Measurements from ENCODE around the gene TDRD7. TPM values are rescaled to one million over a fixed set of nuclear protein-coding genes. Genes with fewer than 3 reads are reported as not detected.

TDRD7 gene
- total RNA-seq, 4 donors from 2014 or later, result 3.6 to 19.4 (median 14.8) TPM

DNA sequence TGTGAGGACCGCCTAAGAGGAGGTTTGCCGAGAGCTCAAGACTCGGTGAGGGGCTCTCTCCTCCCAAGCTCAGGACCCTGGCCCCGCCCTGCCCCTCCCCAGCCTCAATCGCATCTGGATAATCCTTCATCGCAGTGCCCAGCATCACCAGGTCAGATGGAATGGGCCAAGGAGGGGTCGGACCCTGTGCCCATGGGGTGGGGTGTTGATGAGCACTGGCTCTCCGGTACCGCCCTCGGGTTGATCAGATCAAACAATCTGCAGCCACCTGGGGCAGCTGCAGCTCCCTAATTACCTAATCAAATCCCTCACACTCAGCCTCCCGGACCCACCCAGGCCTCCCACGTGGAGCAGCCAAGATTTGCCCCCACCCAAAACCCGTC lies 24.4 kb upstream of the TDRD7 start:
- Histone ChIP-seq H3K4me1 (peaks cover 0 to 4% of the 10 kb centered on the region in 2 donors), H3K36me3 (no peaks in the 10 kb centered on the region), H3K27me3 (no peaks in the 10 kb centered on the region), H3K9me3 (no peaks in the 10 kb centered on the region), H3K4me3 (no peak overlapping the region), H3K27ac (no peak overlapping the region)
- intact Hi-C loops (cut with DNase I; ENCODE audit: low total_unique reads), result no loop called here
- no peak for DNase-seq
- TF ChIP-seq, protein P1, sequence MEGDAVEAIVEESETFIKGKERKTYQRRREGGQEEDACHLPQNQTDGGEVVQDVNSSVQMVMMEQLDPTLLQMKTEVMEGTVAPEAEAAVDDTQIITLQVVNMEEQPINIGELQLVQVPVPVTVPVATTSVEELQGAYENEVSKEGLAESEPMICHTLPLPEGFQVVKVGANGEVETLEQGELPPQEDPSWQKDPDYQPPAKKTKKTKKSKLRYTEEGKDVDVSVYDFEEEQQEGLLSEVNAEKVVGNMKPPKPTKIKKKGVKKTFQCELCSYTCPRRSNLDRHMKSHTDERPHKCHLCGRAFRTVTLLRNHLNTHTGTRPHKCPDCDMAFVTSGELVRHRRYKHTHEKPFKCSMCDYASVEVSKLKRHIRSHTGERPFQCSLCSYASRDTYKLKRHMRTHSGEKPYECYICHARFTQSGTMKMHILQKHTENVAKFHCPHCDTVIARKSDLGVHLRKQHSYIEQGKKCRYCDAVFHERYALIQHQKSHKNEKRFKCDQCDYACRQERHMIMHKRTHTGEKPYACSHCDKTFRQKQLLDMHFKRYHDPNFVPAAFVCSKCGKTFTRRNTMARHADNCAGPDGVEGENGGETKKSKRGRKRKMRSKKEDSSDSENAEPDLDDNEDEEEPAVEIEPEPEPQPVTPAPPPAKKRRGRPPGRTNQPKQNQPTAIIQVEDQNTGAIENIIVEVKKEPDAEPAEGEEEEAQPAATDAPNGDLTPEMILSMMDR (IDR thresholded peaks at IDR 0.05), result no peak
- TF ChIP-seq POLR2A (IDR thresholded peaks at IDR 0.05), result no peak

DNA sequence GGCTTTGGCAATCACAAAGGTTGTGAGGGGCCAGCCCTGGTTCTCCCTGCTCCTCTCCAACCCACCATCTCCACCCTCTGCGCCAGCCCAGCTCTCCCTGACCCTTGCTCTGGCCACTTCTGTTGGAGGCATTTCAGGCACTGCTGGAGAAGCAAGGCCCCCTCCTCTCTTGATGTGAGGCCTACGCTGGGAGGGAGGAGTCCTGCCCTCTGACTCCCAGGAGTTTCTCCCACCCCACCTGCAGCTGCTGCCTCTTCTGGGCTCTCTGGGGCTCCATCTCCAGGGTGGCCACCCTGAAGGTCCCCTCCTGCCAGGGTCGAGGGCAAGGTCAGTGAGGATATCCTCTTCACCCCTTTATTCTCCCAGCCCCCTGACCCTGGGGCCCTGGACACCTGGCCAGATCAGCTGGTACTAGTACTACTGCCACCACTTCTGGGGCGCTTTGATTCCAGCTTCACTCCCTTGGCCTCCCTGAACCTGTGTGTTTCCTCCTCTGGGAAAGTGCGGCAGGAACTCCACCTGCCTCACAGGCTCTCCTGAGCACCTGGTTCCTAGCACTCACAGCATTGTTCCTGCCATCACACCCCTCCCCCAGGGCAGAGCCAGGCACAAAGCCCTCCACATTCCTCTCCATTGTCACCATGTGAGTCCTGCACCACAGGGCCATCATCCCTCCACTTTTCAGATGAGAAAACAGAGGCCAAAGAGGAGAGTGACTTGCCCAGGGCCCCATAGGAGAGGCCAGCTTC lies 23.8 kb upstream of the TDRD7 start:
- Histone ChIP-seq H3K9me3 (no peaks in the 10 kb centered on the region), H3K27me3 (no peaks in the 10 kb centered on the region), H3K36me3 (no peaks in the 10 kb centered on the region), H3K27ac (no peak overlapping the region), H3K4me1 (peaks cover 0 to 4% of the 10 kb centered on the region in 2 donors), H3K4me3 (no peak overlapping the region)
- TF ChIP-seq, protein P1 (IDR thresholded peaks at IDR 0.05), result no peak
- TF ChIP-seq POLR2A (IDR thresholded peaks at IDR 0.05), result no peak
- intact Hi-C loops (cut with DNase I; ENCODE audit: low total_unique reads), result no loop called here
- DNase-seq, result no peak

DNA sequence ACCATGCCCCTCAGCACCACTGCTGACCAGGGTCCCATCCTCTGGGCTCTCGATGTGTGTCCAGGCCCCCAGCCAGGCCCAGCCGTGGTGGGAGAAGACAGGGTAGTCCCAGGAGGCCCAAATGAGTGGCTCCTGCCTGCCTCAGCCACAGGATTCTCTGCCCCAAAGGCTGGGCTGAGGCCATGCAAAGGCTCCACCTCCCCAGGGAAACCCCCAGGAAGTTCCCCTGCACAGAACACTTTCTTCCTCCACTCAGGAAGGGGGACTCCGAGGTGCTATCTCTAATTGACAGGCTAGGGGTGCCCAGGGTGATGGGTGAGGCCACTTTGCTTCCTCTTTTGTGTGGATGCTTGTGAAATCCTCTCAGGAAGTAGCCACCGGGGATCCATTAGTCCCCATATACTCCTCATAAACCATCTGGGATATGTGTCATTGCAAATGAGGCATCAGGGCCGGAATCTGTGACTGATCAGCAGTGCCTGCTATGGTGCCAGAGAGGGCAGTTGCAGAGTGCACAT lies 23.1 kb upstream of the TDRD7 start:
- H3K9me3 ChIP-seq, result no peaks in the 10 kb centered on the region
- intact Hi-C loops (cut with DNase I; ENCODE audit: low total_unique reads), result no loop called here

DNA sequence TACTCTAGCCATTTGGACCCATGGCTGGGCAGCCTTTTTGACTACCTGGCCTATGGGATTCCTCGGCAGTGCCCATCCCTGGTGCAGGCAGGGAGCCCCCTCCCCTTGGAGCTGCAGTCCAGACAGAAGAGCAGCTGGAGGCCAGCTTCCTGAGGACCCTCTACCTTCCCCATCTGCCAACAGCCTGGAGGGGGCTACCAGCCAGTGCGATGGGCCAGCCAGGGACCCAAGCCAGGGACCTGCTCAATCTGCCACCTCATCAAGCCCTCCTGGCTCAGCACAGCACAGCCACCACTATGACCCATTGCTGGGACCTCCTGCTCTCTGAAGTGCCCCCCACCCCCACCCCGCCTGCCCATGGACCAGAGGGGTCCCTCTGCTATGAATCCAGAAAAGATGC lies 22.6 kb upstream of the TDRD7 start:
- H3K27ac ChIP-seq, result no peak overlapping the region
- H3K4me1 ChIP-seq, result peaks cover 0 to 4% of the 10 kb centered on the region in 2 donors
- H3K36me3 ChIP-seq, result no peaks in the 10 kb centered on the region
- no peaks in the 10 kb centered on the region for H3K9me3 ChIP-seq
- no peak for DNase-seq
- intact Hi-C loops (cut with DNase I; ENCODE audit: low total_unique reads), result no loop called here
- TF ChIP-seq POLR2A (IDR thresholded peaks at IDR 0.05), result no peak
- TF ChIP-seq, protein P1 (IDR thresholded peaks at IDR 0.05), result no peak
- no peaks in the 10 kb centered on the region for H3K27me3 ChIP-seq
- H3K4me3 ChIP-seq, result no peak overlapping the region

More for the DNA sequence above, 23.1 kb upstream of the TDRD7 start:
- DNase-seq, result no peak
- Histone ChIP-seq H3K27ac (no peak overlapping the region), H3K4me3 (no peak overlapping the region), H3K27me3 (no peaks in the 10 kb centered on the region), H3K36me3 (no peaks in the 10 kb centered on the region), H3K4me1 (peaks cover 0 to 4% of the 10 kb centered on the region in 2 donors)
- TF ChIP-seq POLR2A (IDR thresholded peaks at IDR 0.05), result no peak
- TF ChIP-seq, protein P1 (IDR thresholded peaks at IDR 0.05), result no peak

DNA sequence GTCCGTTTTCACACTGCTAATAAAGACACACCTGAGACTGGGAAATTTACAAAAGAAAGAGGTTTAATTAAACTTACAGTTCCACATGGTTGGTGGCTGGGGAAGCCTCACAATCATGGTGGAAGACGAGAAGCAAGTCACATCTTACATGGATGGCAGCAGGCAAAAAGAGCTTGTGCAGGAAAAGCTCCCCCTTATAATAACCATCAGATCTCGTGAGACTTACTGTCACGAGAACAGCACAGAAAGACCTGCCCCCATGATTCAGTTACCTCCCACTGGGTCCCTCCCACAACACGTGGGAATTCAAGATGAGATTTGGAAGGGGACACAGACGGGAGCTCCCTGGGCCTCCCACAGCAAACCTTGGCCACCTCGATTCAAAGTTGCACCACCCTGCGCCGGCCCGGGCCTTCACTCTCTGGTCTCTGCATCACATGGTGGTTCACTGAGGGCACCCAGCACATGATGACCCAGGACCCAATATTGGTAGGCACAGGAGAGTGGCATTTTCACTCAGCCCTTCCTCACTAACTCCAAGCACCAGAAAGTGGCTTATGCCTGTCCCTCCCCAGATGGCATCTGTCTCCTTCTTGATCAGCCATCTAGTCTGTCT lies 21.0 kb upstream of the TDRD7 start:
- no peaks in the 10 kb centered on the region for H3K9me3 ChIP-seq
- intact Hi-C loops (cut with DNase I; ENCODE audit: low total_unique reads), result no loop called here
- peaks cover 0 to 4% of the 10 kb centered on the region in 2 donors for H3K4me1 ChIP-seq
- H3K4me3 ChIP-seq, result no peak overlapping the region
- no peaks in the 10 kb centered on the region for H3K36me3 ChIP-seq
- DNase-seq, result no peak
- TF ChIP-seq, protein P1 (IDR thresholded peaks at IDR 0.05), result no peak
- no peak for TF ChIP-seq POLR2A (IDR thresholded peaks at IDR 0.05)
- H3K27me3 ChIP-seq, result no peaks in the 10 kb centered on the region
- no peak overlapping the region for H3K27ac ChIP-seq
